Uterus (tissue), 4 donors: ENCODE measurements around the gene RIPOR3. TPM values are rescaled to one million over a fixed set of nuclear protein-coding genes. Genes with fewer than 3 reads are reported as not detected.

Experiments
- DNase-seq, 2 donors: peaks; one replicate each; pipeline ENCODE4 v3.0.0-alpha.2; 2019 to 2020
- H3K27ac ChIP-seq, 2 donors: fragments of 200-600 bp; sonication (generic); 1 replicate in 1 of 2; 2 replicates in 1 of 2; pipeline ENCODE4 v1.5.1; 2016 to 2018
- H3K27me3 ChIP-seq, 2 donors: fragments of 200-600 bp; sonication (generic); one replicate each; pipeline ENCODE4 v1.5.1; 2018 to 2019; ENCODE audit warnings: control low read depth in 1 of 2
- H3K36me3 ChIP-seq, 2 donors: fragments of 200-600 bp; sonication (generic); one replicate each; pipeline ENCODE4 v1.5.1; 2019; ENCODE audit warnings: control low read depth in 1 of 2
- H3K4me1 ChIP-seq, 2 donors: fragments of 200-600 bp; sonication (generic); one replicate each; pipeline ENCODE4 v1.5.1; 2018 to 2019; ENCODE audit warnings: control low read depth in 1 of 2
- H3K4me3 ChIP-seq, 2 donors: fragments of 200-600 bp; sonication (generic); 1 replicate in 1 of 2; 2 replicates in 1 of 2; pipeline ENCODE4 v1.5.1; 2018 to 2019; ENCODE audit warnings: mild to moderate bottlenecking in 1 of 2
- H3K9me3 ChIP-seq, 2 donors: fragments of 200-600 bp; sonication (generic); one replicate each; pipeline ENCODE4 v1.5.1; 2019; ENCODE audit warnings: control low read depth in 1 of 2
- POLR2A ChIP-seq, 2 donors: fragments of 450-650 bp; IDR thresholded peaks; one replicate each; pipeline ENCODE4 v1.6.1; 2016; ENCODE audit warnings: antibody characterized with exemption in 2 of 2, mild to moderate bottlenecking in 1 of 2, moderate library complexity in 1 of 2
- intact Hi-C: fragments of 100-400 bp; cut with DNase I; formaldehyde crosslinking; loops from one replicate; pipeline ENCODE4 v1.15.1; 2023; ENCODE audit warnings: low total_unique reads
- total RNA-seq, 4 donors: library from RNA; depleted of rRNA in 3 of 4; stranded (reverse); fragments of >200 nt in 3 of 4; gene quantifications; one replicate each; pipeline versions ENCODE4 v1.1.0 to v1.2.4, GENCODE V29; 2014 to 2023
- TF ChIP-seq, protein P1 (sequence below), 4 experiments: fragments of 200-600 bp in 2 of 4; fragments of 450-650 bp in 2 of 4; sonication (generic) in 2 of 4; IDR thresholded peaks; one replicate each; pipeline ENCODE4 v1.5.1; 2016 to 2019; ENCODE audit warnings: antibody characterized with exemption in 4 of 4, mild to moderate bottlenecking in 2 of 4, moderate library complexity in 1 of 4
- donor health status: DM: yes; HTN: yes; CAD: no.

RIPOR3 gene
- total RNA-seq, 4 donors from 2014 or later, result 9.1 to 85.4 (median 17.8) TPM

DNA sequence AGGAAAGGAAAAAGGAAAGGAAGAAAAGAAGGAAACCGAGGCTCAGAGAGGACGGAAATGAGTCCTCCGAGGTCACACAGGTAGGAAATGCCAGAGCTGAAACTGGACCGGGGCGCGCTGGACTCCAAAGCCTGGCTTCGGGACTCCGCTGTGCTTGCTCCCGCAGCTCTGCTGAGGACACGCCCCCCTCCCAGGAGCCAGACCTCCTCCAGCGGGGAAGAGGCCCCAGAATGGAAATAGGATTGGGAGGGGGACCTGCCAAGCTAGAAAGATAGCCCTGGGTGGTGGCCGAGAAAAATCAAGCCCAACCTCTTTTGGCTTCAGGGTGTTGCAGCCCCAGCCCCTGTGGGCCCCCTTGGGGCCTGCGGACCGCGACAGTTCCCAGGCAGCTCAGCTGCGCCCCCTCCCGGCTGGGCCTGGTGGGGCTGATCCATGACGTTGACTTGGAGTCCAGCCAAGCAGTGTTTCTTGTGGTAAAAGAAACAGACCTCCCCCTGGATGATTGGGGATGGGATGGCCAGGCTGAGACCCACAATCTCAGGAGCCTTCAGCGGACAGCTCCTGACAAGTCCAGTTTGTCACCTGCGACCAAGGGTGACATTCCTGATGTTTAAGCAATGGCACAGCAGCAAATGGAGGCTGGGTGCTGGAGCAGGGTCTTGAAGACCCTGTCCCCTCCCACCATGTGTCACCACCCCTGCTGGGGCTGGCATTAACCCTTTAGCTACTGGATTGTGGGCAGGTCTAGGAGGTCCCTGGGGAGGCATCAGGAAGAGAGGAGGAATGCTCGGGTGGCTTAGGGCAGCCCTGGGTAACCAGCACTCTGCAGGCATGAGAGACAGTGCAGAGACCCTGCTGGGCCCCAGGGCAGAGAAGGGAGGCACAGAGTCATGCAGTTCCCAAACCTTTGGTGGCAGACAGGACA, 55.4 kb downstream of the RIPOR3 start:
- peak; percentile 61 to 70 for DNase-seq

DNA sequence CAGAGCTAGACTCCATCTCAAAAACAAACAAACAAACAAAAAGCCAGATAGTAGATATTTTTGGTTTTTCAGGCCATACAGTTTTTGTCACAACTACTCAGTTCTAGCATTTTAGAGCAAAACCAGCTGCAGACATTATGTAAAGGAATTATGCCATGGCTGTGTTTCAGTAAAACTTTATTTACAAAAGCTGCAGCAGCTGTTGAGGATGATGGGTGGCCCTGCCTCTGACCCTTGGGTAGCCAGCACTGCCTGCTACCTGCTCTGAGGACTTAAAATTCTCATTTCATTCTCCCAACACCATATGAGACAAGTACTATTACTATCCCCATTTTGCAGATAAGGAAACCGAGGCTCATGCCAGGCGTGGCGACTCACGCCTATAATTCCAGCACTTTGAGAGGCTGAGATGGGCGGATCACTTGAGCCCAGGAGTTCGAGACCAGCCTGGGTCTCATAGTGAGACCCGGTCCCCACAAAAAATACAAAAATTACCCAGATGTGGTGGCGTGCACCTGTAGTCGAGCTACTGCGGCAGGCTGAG, 56.3 kb downstream of the RIPOR3 start:
- DNase-seq, result no peak
- no peak overlapping the region for H3K4me3 ChIP-seq
- H3K27ac ChIP-seq, result peak overlapping the region in 1 of 2 donors; percentile 55
- H3K9me3 ChIP-seq, result no peaks in the 10 kb centered on the region
- H3K36me3 ChIP-seq, result no peaks in the 10 kb centered on the region
- TF ChIP-seq POLR2A (IDR thresholded peaks at IDR 0.05), result no peak
- TF ChIP-seq, protein P1, sequence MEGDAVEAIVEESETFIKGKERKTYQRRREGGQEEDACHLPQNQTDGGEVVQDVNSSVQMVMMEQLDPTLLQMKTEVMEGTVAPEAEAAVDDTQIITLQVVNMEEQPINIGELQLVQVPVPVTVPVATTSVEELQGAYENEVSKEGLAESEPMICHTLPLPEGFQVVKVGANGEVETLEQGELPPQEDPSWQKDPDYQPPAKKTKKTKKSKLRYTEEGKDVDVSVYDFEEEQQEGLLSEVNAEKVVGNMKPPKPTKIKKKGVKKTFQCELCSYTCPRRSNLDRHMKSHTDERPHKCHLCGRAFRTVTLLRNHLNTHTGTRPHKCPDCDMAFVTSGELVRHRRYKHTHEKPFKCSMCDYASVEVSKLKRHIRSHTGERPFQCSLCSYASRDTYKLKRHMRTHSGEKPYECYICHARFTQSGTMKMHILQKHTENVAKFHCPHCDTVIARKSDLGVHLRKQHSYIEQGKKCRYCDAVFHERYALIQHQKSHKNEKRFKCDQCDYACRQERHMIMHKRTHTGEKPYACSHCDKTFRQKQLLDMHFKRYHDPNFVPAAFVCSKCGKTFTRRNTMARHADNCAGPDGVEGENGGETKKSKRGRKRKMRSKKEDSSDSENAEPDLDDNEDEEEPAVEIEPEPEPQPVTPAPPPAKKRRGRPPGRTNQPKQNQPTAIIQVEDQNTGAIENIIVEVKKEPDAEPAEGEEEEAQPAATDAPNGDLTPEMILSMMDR (IDR thresholded peaks at IDR 0.05), result no peak
- H3K27me3 ChIP-seq, result no peaks in the 10 kb centered on the region
- H3K4me1 ChIP-seq, result peaks cover 0 to 15% of the 10 kb centered on the region in 2 donors
- intact Hi-C loops, result no loop called here

More for the DNA sequence above, 55.4 kb downstream of the RIPOR3 start:
- intact Hi-C loops, result no loop called here
- H3K4me3 ChIP-seq, result no peak overlapping the region
- H3K36me3 ChIP-seq, result no peaks in the 10 kb centered on the region
- peaks cover 0 to 15% of the 10 kb centered on the region in 2 donors for H3K4me1 ChIP-seq
- H3K27ac ChIP-seq, result peak overlapping the region; percentile 39 to 55
- no peaks in the 10 kb centered on the region for H3K9me3 ChIP-seq
- no peak for TF ChIP-seq POLR2A (IDR thresholded peaks at IDR 0.05)
- TF ChIP-seq, protein P1 (IDR thresholded peaks at IDR 0.05), result peak; percentile 47 to 78 (median 68)
- H3K27me3 ChIP-seq, result no peaks in the 10 kb centered on the region

DNA sequence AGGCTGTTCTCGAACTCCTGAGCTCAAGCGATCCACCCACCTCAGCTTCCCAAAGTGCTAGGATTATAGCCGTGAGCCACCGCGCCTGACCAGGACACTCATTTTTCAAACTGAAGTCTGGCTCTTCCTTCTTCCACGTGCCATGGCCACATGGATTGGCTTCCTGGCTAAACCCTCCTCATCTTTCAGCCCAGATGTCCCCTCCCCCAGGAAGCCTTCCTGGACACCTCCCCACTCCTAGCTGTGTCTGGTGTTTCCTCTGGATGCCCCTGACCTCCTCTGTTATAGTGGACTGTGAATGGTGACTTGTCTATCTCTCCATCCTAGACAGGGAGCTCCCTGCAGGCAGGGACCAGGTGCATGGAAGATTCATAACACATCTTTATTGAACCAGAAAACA, 57.2 kb downstream of the RIPOR3 start:
- no peak for DNase-seq
- Histone ChIP-seq H3K36me3 (no peaks in the 10 kb centered on the region), H3K4me3 (no peak overlapping the region), H3K27me3 (no peaks in the 10 kb centered on the region), H3K27ac (no peak overlapping the region), H3K4me1 (peaks cover 0 to 15% of the 10 kb centered on the region in 2 donors), H3K9me3 (no peaks in the 10 kb centered on the region)
- intact Hi-C loops, result no loop called here
- TF ChIP-seq, protein P1 (IDR thresholded peaks at IDR 0.05), result no peak
- no peak for TF ChIP-seq POLR2A (IDR thresholded peaks at IDR 0.05)

DNA sequence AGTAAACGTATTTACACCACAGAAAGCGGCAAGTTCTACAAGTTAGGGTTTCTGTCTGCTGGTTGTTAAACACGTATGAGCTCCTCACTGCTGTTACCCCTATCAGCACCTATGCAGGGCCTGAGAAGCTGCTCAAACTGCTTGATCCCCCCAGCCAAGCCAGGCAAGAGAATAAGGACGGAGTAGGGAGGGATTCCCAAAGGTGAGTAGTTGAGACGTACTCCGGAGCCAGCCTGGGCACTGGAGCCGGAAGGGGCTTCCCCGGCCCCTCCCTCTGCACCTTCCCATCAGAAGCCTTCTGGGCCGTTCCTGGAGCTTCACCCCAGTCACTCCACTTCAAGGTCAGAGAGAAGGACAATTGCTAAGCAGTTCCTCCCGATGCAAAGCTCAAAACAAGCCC, 58.0 kb downstream of the RIPOR3 start:
- TF ChIP-seq, protein P1 (IDR thresholded peaks at IDR 0.05), result no peak
- no peak for TF ChIP-seq POLR2A (IDR thresholded peaks at IDR 0.05)
- DNase-seq, result no peak
- Histone ChIP-seq H3K4me1 (peaks cover 0 to 14% of the 10 kb centered on the region in 2 donors), H3K9me3 (no peaks in the 10 kb centered on the region), H3K4me3 (no peak overlapping the region), H3K27ac (no peak overlapping the region), H3K27me3 (no peaks in the 10 kb centered on the region), H3K36me3 (no peaks in the 10 kb centered on the region)
- intact Hi-C loops, result no loop called here

DNA sequence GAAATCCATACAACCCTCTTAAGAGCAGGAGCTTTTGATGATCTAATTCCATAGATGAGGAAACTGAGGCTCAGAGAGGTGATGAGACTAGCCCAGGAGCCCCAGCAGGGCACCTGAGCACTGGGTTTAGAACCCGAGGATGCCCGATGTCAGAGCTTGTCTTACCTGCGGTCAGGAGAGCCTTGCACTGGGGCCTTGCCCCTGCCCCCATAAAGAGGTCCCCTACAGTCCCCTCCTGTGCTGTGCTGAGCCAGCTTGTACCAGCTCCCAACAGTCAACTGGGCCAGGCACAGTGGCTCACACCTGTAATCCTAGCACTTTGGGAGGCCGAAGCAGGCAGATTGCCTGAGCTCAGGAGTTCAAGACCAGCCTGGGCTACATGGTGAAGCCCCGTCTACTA, 58.6 kb downstream of the RIPOR3 start:
- no peaks in the 10 kb centered on the region for H3K36me3 ChIP-seq
- no peaks in the 10 kb centered on the region for H3K27me3 ChIP-seq
- H3K27ac ChIP-seq, result no peak overlapping the region
- TF ChIP-seq, protein P1 (IDR thresholded peaks at IDR 0.05), result no peak
- TF ChIP-seq POLR2A (IDR thresholded peaks at IDR 0.05), result no peak
- H3K4me1 ChIP-seq, result peaks cover 0 to 12% of the 10 kb centered on the region in 2 donors
- H3K9me3 ChIP-seq, result no peaks in the 10 kb centered on the region
- DNase-seq, result no peak
- intact Hi-C loops, result no loop called here
- no peak overlapping the region for H3K4me3 ChIP-seq
